A172 (cell line): Measurements from ENCODE around the gene PPARA. TPM values are rescaled to one million over a fixed set of nuclear protein-coding genes. Genes with fewer than 3 reads are reported as not detected.
A peak's percentile ranks its signal among the peaks of the same experiment; 100 is the strongest.

ENCODE experiments used
- DNase-seq: peaks from one replicate; pipeline ENCODE4 v3.0.0-alpha.2; 2015; ENCODE audit warnings: low spot score
- total RNA-seq: library from RNA; depleted of rRNA; stranded (reverse); fragments of >200 nt; shearing (Covaris generic); gene quantifications from 2 replicates; pipeline ENCODE4 v1.2.3, GENCODE V29; 2014

Gene PPARA
- total RNA-seq, 1 experiment from 2014 or later: 5.3 TPM

- DNase-seq: no peak
These were observed 53.3 kb downstream of the PPARA start for GRCh38 chr22:46203601-46203980.

- DNase-seq: no peak
These were observed 58.9 kb downstream of the PPARA start for GRCh38 chr22:46209262-46209661.

GRCh38 chr22:46212195-46212594 is 61.9 kb downstream of the PPARA start:
- no peak for DNase-seq

DNA sequence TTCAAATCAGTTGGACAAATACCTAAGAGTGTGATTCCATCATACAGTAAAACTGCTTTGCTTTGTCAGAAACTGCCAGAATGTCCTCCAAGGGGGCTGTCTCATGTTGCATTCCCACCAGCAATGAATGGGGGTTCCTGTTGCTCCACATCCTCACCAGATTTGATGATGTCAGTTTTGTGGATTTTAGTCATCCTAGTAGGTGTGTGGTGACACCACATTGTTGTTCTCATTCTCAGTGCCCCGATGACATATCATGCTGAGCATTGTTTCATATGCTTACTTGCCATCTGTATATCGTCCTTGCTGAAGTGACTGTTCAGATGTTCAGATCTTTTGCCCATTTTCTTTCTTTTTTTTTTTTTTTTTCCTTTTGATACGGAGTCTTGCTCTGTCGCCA is 62.7 kb downstream of the PPARA start:
- DNase-seq: no peak

GRCh38 chr22:46214149-46214548 is 63.8 kb downstream of the PPARA start:
- no peak for DNase-seq

GRCh38 chr22:46214616-46215015 is 64.3 kb downstream of the PPARA start:
- no peak for DNase-seq

DNA sequence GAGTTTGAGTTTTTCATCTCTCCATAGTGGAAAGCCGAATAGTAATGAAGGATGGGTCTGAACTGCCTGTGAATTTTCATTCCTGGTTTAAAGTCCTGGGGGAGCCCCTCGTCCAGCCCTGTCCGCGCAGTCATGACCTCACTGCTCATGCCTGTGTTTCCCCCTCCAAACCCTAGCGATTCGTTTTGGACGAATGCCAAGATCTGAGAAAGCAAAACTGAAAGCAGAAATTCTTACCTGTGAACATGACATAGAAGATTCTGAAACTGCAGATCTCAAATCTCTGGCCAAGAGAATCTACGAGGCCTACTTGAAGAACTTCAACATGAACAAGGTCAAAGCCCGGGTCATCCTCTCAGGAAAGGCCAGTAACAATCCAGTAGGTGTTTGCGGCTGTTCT is 69.3 kb downstream of the PPARA start:
- no peak for DNase-seq

- DNase-seq: no peak
These were observed 70.6 kb downstream of the PPARA start for GRCh38 chr22:46220921-46221320.

DNA sequence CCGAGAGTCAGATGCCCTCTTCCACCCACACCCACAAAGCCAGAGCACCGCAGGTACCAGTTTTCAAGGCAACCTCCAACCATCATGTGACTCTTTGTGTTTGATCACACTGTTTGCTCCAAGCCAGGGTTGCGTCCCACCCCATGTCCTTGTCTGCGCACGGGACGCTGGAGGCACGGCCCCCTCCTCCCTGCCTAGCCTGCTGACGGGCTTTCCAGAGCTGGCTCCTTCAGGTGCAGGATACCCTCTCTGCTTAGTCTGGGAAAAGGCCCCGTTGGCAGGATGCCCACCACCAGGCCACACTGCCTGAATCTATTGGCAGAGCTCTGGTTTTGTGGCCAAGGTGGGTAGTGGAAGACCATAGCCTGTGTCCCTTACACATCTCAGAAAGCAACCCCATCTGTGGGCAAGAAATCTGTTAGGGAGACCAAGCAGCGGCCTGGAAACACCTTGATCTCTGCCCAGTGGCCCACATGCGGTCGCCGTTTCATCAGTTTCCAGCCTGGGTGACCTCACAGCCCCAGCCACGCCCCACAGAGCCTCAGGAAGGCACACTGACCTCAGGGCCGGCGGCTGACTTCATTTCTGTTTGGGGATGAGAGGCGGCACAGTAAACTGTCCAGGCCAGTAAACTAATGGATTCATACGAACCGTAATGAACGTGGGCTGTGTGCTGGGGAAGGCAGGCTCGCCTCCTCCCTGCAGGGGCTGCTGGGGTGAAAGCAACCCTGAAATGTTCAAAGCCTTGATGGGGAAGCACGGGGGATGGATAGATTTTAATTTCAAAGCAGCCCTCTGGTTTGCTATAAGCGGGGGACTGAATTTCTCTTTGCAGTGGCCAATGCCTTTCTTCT is 73.9 kb downstream of the PPARA start:
- DNase-seq: no peak

DNA sequence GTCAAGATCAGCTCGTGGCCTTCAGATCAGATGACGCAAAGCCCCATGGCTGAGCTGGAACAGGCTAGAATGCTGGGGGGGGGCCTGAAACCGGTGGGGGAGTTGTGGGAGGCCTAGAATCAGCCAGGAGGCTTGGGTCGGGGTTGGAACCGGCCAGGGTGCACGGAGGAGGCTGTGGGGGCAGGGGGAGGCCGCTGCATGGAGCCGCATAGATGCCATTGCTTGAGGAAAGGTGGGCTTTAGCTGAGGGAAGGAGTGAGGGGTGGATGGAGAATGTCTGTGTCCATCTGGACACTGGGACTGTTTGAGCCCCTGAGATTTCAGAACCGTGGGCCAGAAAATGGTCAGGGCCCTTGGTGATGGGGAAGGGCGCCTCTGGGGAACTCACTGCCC is 74.6 kb downstream of the PPARA start:
- no peak for DNase-seq

GRCh38 chr22:46225631-46226030 is 75.3 kb downstream of the PPARA start:
- DNase-seq: no peak

DNA sequence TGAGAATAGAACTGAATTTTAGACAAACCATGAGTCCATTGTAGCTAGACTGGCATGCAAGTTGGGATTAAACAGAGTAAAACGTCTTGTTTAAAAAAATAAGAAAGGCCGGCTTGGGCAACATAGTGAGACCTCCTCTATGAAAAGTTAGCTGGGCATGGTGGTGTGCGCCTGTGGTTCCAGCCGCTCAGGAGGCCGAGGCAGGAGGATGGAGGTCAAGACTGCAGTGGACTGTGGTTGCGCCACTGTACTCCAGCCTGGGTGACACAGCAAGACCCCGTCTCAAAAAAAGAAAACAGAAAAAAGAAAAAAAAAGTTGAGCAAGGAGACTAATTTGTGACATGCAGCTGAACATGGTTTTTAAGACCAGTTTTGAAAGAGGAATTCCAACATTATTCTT is 76.3 kb downstream of the PPARA start:
- no peak for DNase-seq

DNA sequence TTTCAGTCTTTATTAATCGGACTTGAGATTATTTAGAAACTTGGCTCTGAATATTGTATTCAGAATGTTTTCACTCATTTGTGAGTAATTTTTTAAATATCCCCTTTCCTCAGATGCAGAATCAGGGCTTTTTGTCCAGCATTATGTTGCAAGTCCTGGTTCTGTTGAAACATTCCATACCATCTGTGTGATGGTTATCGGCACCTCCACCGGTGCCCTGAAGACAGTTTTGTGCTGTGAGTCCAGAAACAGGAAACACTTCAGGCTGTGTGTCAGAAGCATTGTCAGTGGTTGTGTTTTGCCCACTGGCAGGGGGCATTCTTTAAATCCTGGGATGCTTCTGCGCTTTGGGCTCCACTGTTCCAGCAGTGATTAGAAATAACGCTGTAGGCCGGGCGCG is 79.4 kb downstream of the PPARA start:
- DNase-seq: no peak

DNA sequence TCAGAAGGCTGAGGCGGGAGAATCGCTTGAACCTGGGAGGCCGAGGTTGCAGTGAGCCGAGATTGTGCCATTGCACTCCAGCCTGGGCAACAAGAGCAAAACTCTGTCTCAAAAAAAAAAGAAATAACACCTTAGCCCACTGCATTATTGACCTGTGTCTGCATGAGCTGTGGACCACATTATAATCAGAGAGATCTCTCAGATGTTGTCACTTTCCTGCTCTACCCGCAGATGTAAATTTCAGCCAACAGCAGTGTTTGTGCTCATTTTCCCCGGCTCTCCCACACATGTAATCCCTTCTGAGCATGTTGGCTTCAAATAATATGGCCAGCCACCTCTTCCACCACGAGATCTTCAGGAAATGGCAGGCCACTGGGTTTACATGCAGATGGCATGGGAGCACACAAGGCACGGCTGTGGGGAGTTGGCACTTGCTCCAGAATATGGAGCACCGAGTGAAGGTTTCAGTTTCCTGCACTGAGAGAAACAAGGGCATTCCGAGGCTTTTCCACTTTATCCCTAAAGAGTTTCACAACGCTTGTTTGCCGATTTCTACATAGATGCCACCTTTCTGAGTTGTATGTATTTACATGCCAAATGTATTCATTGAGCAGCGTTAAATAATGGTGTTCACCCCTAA is 80.1 kb downstream of the PPARA start:
- DNase-seq: no peak

- DNase-seq: peak; percentile 46
These were observed 82.9 kb downstream of the PPARA start for GRCh38 chr22:46233231-46233630.

DNA sequence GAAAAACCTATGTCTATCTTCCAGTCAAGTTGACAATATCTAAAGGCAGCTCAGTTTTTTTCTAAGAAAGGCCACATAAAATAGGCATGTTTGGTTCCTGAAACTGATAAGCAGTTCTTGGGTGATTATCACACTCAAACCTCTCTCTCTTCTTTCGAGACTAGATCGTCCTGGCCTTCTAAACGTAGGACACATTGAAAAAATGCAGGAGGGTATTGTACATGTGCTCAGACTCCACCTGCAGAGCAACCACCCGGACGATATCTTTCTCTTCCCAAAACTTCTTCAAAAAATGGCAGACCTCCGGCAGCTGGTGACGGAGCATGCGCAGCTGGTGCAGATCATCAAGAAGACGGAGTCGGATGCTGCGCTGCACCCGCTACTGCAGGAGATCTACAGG is 84.6 kb downstream of the PPARA start:
- no peak for DNase-seq

DNA sequence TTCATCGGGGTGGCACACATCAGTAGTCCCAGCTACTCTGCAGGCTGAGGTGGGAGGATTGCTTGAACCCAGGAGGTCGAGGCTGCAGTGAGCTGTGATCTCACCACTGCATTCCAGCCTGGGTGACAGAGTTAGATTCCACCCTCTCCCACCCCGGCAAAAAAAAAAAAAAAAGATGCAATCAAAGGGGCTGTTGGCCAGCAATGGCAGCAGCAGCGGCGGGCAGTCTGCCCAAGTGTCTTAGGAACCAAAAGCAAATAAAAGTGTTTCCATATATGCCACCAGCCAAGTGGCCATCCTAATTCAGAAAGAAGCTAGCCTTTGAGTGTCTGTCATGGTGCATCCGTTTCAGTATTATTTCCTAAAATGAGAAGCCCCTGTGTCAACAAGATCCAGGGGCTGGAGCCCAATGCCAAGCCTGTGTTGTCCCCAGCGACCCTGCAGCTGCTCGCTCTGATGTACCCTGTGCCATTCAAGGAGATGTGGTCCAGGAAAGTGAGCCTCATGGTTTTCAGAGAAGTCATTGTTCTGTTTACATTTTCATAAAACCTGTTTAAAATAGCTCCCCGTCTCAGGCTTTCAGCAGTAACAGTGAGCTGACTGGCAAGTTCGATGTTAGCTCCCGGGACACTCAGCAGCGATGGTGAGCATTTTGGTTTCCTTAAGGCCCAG is 87.3 kb downstream of the PPARA start:
- no peak for DNase-seq

DNA sequence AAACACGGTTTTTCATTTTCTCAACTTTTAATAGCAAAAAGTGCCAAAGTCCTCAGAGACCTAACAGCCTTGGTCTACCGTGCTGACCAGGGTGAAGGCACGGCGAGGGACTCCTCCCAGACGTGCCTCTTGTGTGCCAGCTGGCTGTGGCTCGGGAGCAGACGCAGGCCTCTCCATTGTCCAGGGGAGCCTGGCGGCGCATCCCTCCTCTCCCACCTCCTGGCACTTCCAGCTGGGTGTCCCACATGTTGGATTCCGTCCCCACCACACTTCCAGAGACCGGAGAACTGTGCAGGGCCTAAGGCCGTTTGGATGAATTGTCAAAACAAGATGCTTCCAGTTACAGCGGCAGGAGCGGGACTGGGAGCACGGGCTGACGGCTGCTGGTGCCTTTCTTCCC is 88.2 kb downstream of the PPARA start:
- no peak for DNase-seq

GRCh38 chr22:46239261-46240048 is 89.1 kb downstream of the PPARA start:
- no peak for DNase-seq

DNA sequence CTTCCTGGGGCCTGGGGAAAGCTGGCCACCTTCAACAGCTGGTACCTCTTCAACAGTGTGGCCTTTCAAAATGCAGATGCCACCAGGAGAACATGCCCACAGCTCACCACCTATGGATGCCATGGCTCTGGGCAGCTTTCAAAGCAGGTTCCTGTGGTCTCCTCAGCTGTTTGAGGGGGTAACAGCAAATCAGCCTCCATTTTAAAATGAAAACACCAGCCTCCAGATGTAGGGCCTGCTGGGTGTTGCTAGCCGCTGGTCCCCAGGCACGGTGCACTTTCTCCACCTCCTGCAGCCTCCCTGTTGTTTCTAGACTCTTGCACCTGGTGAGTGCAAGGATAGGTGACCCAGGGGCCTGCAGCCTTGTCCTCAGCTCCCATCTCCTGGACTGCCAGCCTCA is 89.7 kb downstream of the PPARA start:
- no peak for DNase-seq

DNA sequence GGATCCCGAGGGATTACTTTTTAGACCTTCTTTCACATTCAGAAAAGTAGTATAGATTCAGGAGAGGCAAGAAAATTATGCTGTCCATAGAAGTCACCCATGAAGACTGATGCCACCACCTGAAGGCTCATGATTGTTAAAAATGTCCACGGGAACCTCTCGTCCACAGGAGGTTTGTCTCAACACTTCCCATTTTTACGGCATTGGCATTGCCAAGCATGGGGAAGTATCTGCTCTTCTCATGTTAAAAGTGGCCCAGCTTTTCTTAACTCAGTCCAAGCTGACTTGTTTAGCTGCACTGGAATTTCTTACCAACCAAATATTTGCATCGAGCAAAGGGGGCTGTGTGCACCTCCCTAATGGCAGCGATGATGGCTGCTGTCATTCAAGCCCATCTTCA is 90.2 kb downstream of the PPARA start:
- DNase-seq: no peak

DNA sequence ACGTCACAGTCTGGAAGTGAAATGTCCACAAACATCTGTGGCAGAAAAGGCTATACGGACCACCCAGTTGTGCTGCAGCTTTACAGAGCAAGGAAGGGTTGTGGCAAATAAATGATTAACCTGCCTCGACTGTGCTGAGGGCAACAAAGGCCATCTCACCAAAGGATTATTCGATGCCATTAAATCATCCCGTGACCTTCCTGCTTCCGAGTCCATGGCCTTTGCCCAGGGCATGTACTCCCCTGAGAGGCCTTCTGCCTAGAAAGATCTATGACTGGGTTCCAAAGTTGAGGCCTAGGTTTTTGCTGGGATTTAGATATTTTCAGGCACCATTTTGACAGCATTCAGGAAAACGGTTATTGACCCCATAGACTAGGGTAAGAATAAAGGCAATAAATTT is 90.6 kb downstream of the PPARA start:
- no peak for DNase-seq
